HCEC 1CT (cell line): ENCODE data around the gene ARHGEF10L.

Experiments
- DNase-seq: peaks from one replicate; pipeline ENCODE4 v3.0.0-alpha.2; 2017

The ARHGEF10L gene

GRCh38 chr1:17569200-17570139, 30.0 kb downstream of the ARHGEF10L start:
- DNase-seq: peak; percentile 87

- no peak for DNase-seq
Measured at GRCh38 chr1:17570228-17570627, 30.7 kb downstream of the ARHGEF10L start.

- DNase-seq: no peak
Measured at GRCh38 chr1:17572264-17572985, 32.9 kb downstream of the ARHGEF10L start.

- no peak for DNase-seq
Measured at GRCh38 chr1:17573518-17574041, 34.1 kb downstream of the ARHGEF10L start.

- no peak for DNase-seq
Measured at GRCh38 chr1:17574516-17574915, 35.0 kb downstream of the ARHGEF10L start.

GRCh38 chr1:17575797-17576518, 36.5 kb downstream of the ARHGEF10L start:
- no peak for DNase-seq

- DNase-seq: no peak
Measured at GRCh38 chr1:17576519-17576853, 37.0 kb downstream of the ARHGEF10L start.

GRCh38 chr1:17577907-17578297, 38.4 kb downstream of the ARHGEF10L start:
- no peak for DNase-seq

GRCh38 chr1:17579951-17580939, 40.7 kb downstream of the ARHGEF10L start:
- no peak for DNase-seq

- no peak for DNase-seq
Measured at GRCh38 chr1:17581389-17582123, 42.1 kb downstream of the ARHGEF10L start.

GRCh38 chr1:17582124-17582774, 42.8 kb downstream of the ARHGEF10L start:
- no peak for DNase-seq

- no peak for DNase-seq
Measured at GRCh38 chr1:17584539-17584938, 45.0 kb downstream of the ARHGEF10L start.

GRCh38 chr1:17585266-17585987, 45.9 kb downstream of the ARHGEF10L start:
- DNase-seq: no peak

- peak; percentile 90 for DNase-seq
Measured at GRCh38 chr1:17586172-17586964, 46.9 kb downstream of the ARHGEF10L start.

- peak; percentile 76 for DNase-seq
Measured at GRCh38 chr1:17587693-17588047, 48.2 kb downstream of the ARHGEF10L start.

- DNase-seq: peak; percentile 16
Measured at GRCh38 chr1:17588048-17588871, 48.8 kb downstream of the ARHGEF10L start.

GRCh38 chr1:17591814-17592430, 52.4 kb downstream of the ARHGEF10L start:
- DNase-seq: no peak

GRCh38 chr1:17594026-17594425, 54.5 kb downstream of the ARHGEF10L start:
- no peak for DNase-seq
